ENCODE results near the gene CDKL4.
A peak's percentile ranks its signal among the peaks of the same experiment; 100 is the strongest.

CDKL4 gene

GRCh38 chr2:39227628-39228412, 15.9 kb downstream of the CDKL4 start:
- ATAC-seq, result peak; percentile 89
- TF ChIP-seq GLIS3 (CRISPR knock-in tag; IDR thresholded peaks at IDR 0.05), result no peak
- TF ChIP-seq, protein P1, sequence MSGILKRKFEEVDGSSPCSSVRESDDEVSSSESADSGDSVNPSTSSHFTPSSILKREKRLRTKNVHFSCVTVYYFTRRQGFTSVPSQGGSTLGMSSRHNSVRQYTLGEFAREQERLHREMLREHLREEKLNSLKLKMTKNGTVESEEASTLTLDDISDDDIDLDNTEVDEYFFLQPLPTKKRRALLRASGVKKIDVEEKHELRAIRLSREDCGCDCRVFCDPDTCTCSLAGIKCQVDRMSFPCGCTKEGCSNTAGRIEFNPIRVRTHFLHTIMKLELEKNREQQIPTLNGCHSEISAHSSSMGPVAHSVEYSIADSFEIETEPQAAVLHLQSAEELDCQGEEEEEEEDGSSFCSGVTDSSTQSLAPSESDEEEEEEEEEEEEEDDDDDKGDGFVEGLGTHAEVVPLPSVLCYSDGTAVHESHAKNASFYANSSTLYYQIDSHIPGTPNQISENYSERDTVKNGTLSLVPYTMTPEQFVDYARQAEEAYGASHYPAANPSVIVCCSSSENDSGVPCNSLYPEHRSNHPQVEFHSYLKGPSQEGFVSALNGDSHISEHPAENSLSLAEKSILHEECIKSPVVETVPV (CRISPR knock-in tag; IDR thresholded peaks at IDR 0.05), result no peak
- TF ChIP-seq, protein P2, sequence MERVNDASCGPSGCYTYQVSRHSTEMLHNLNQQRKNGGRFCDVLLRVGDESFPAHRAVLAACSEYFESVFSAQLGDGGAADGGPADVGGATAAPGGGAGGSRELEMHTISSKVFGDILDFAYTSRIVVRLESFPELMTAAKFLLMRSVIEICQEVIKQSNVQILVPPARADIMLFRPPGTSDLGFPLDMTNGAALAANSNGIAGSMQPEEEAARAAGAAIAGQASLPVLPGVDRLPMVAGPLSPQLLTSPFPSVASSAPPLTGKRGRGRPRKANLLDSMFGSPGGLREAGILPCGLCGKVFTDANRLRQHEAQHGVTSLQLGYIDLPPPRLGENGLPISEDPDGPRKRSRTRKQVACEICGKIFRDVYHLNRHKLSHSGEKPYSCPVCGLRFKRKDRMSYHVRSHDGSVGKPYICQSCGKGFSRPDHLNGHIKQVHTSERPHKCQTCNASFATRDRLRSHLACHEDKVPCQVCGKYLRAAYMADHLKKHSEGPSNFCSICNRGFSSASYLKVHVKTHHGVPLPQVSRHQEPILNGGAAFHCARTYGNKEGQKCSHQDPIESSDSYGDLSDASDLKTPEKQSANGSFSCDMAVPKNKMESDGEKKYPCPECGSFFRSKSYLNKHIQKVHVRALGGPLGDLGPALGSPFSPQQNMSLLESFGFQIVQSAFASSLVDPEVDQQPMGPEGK (CRISPR knock-in tag; IDR thresholded peaks at IDR 0.05; ENCODE audit: borderline replicate concordance), result no peak
- no peak for TF ChIP-seq ZNF8 (CRISPR knock-in tag; IDR thresholded peaks at IDR 0.05)
- no peak for TF ChIP-seq PPARA (CRISPR knock-in tag; IDR thresholded peaks at IDR 0.05; ENCODE audit: borderline replicate concordance)
- TF ChIP-seq ZFP30 (CRISPR knock-in tag; IDR thresholded peaks at IDR 0.05), result no peak
- TF ChIP-seq BACH2 (CRISPR knock-in tag; IDR thresholded peaks at IDR 0.05; ENCODE audit: borderline replicate concordance), result no peak
- TF ChIP-seq ZFP3 (CRISPR knock-in tag; IDR thresholded peaks at IDR 0.05), result no peak
- TF ChIP-seq ESRRG (CRISPR knock-in tag; IDR thresholded peaks at IDR 0.05), result no peak
- TF ChIP-seq, protein P3, sequence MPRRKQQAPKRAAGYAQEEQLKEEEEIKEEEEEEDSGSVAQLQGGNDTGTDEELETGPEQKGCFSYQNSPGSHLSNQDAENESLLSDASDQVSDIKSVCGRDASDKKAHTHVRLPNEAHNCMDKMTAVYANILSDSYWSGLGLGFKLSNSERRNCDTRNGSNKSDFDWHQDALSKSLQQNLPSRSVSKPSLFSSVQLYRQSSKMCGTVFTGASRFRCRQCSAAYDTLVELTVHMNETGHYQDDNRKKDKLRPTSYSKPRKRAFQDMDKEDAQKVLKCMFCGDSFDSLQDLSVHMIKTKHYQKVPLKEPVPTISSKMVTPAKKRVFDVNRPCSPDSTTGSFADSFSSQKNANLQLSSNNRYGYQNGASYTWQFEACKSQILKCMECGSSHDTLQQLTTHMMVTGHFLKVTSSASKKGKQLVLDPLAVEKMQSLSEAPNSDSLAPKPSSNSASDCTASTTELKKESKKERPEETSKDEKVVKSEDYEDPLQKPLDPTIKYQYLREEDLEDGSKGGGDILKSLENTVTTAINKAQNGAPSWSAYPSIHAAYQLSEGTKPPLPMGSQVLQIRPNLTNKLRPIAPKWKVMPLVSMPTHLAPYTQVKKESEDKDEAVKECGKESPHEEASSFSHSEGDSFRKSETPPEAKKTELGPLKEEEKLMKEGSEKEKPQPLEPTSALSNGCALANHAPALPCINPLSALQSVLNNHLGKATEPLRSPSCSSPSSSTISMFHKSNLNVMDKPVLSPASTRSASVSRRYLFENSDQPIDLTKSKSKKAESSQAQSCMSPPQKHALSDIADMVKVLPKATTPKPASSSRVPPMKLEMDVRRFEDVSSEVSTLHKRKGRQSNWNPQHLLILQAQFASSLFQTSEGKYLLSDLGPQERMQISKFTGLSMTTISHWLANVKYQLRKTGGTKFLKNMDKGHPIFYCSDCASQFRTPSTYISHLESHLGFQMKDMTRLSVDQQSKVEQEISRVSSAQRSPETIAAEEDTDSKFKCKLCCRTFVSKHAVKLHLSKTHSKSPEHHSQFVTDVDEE (CRISPR knock-in tag; IDR thresholded peaks at IDR 0.05), result no peak
- TF ChIP-seq CSDC2 (CRISPR knock-in tag; IDR thresholded peaks at IDR 0.05), result no peak
- TF ChIP-seq CREB5 (CRISPR knock-in tag; IDR thresholded peaks at IDR 0.05; ENCODE audit: low read depth), result no peak
- TF ChIP-seq RARB (CRISPR knock-in tag; IDR thresholded peaks at IDR 0.05), result no peak

GRCh38 chr2:39225567-39225966, 18.2 kb downstream of the CDKL4 start:
- ATAC-seq, result no peak

More at GRCh38 chr2:39225567-39225966, 18.2 kb downstream of the CDKL4 start:
- TF ChIP-seq, protein P4, sequence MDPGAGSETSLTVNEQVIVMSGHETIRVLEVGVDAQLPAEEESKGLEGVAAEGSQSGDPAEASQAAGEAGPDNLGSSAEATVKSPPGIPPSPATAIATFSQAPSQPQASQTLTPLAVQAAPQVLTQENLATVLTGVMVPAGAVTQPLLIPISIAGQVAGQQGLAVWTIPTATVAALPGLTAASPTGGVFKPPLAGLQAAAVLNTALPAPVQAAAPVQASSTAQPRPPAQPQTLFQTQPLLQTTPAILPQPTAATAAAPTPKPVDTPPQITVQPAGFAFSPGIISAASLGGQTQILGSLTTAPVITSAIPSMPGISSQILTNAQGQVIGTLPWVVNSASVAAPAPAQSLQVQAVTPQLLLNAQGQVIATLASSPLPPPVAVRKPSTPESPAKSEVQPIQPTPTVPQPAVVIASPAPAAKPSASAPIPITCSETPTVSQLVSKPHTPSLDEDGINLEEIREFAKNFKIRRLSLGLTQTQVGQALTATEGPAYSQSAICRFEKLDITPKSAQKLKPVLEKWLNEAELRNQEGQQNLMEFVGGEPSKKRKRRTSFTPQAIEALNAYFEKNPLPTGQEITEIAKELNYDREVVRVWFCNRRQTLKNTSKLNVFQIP (CRISPR knock-in tag; IDR thresholded peaks at IDR 0.05; ENCODE audit: borderline replicate concordance, low read depth), result no peak
- TF ChIP-seq ESRRG (CRISPR knock-in tag; IDR thresholded peaks at IDR 0.05) (no peak), CREB5 (CRISPR knock-in tag; IDR thresholded peaks at IDR 0.05; ENCODE audit: low read depth) (no peak), ZNF8 (CRISPR knock-in tag; IDR thresholded peaks at IDR 0.05) (no peak), RARB (CRISPR knock-in tag; IDR thresholded peaks at IDR 0.05) (no peak)
- TF ChIP-seq, protein P1 (CRISPR knock-in tag; IDR thresholded peaks at IDR 0.05), result no peak
- TF ChIP-seq, protein P3 (CRISPR knock-in tag; IDR thresholded peaks at IDR 0.05), result no peak

Measured in SK-N-SH treated with all-trans-retinoic acid at 6 μM for 48 hours (cell line).